HEK293 (cell line): ENCODE data around the gene FAM171A1.

Experiments
- CTCF ChIP-seq: fragments of 450-650 bp; formaldehyde crosslinking; IDR thresholded peaks from 2 replicates; pipeline ENCODE4 v1.5.1; 2016; ENCODE audit warnings: missing biosample characterization, missing genetic modification characterization
- SP2 ChIP-seq: fragments of 450-650 bp; formaldehyde crosslinking; IDR thresholded peaks from 2 replicates; pipeline ENCODE4 v1.5.1; 2016; ENCODE audit warnings: missing biosample characterization, missing genetic modification characterization
- ZBTB49 ChIP-seq: fragments of 450-650 bp; formaldehyde crosslinking; IDR thresholded peaks from 2 replicates; pipeline ENCODE4 v1.5.1; 2016; ENCODE audit warnings: missing biosample characterization, missing genetic modification characterization, low read depth
- ZBTB7A ChIP-seq: fragments of 450-650 bp; formaldehyde crosslinking; IDR thresholded peaks from 2 replicates; pipeline ENCODE4 v1.5.1; 2016; ENCODE audit warnings: low read depth, missing biosample characterization, missing genetic modification characterization
- ZNF280D ChIP-seq: fragments of 450-650 bp; formaldehyde crosslinking; IDR thresholded peaks from 2 replicates; pipeline ENCODE4 v1.5.1; 2016; ENCODE audit warnings: missing biosample characterization, missing genetic modification characterization
- ZNF510 ChIP-seq: fragments of 450-650 bp; formaldehyde crosslinking; IDR thresholded peaks from 2 replicates; pipeline ENCODE4 v1.5.1; 2018; ENCODE audit warnings: mild to moderate bottlenecking, missing genetic modification characterization, missing biosample characterization; ENCODE audit not compliant: insufficient replicate concordance

GRCh38 chr10:15336211-15336610, 34.9 kb downstream of the FAM171A1 start:
- TF ChIP-seq ZBTB7A (no peak), ZNF280D (tag by site-specific recombination) (no peak), CTCF (tag by site-specific recombination) (no peak), ZNF510 (no peak), SP2 (tag by site-specific recombination) (no peak), ZBTB49 (tag by site-specific recombination) (no peak)
